Measurements from ENCODE around the gene SF3A2. TPM values are rescaled to one million over a fixed set of nuclear protein-coding genes. Genes with fewer than 3 reads are reported as not detected.

The SF3A2 gene
- total and polyA plus RNA-seq, 12 donors: 3.9 to 110 (median 28.2) TPM

GRCh38 chr19:2192862-2193261, 43.8 kb upstream of the SF3A2 start:
- 93 to 96% (median 95%) methylated on average over 9 to 17 of the region's 17 CpGs for WGBS, 4 donors
- no peak overlapping the region for H3K4me3 ChIP-seq
- H3K36me3 ChIP-seq (replicated peaks in 1 of 2): peaks cover 0 to 70% of the 10 kb centered on the region in 2 donors
- H3K4me1 ChIP-seq (replicated peaks in 1 of 2): no peaks in the 10 kb centered on the region
- no peaks in the 10 kb centered on the region for H3K9me3 ChIP-seq (replicated peaks in 1 of 3)
- TF ChIP-seq POLR2A (IDR thresholded peaks at IDR 0.05): no peak
- TF ChIP-seq, protein P1, sequence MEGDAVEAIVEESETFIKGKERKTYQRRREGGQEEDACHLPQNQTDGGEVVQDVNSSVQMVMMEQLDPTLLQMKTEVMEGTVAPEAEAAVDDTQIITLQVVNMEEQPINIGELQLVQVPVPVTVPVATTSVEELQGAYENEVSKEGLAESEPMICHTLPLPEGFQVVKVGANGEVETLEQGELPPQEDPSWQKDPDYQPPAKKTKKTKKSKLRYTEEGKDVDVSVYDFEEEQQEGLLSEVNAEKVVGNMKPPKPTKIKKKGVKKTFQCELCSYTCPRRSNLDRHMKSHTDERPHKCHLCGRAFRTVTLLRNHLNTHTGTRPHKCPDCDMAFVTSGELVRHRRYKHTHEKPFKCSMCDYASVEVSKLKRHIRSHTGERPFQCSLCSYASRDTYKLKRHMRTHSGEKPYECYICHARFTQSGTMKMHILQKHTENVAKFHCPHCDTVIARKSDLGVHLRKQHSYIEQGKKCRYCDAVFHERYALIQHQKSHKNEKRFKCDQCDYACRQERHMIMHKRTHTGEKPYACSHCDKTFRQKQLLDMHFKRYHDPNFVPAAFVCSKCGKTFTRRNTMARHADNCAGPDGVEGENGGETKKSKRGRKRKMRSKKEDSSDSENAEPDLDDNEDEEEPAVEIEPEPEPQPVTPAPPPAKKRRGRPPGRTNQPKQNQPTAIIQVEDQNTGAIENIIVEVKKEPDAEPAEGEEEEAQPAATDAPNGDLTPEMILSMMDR (IDR thresholded peaks at IDR 0.05): no peak
- intact Hi-C loops (cut with DNase I): no loop called here
- no peak for DNase-seq
- no peak overlapping the region for H3K27ac ChIP-seq
- H3K27me3 ChIP-seq: no peaks in the 10 kb centered on the region

DNA sequence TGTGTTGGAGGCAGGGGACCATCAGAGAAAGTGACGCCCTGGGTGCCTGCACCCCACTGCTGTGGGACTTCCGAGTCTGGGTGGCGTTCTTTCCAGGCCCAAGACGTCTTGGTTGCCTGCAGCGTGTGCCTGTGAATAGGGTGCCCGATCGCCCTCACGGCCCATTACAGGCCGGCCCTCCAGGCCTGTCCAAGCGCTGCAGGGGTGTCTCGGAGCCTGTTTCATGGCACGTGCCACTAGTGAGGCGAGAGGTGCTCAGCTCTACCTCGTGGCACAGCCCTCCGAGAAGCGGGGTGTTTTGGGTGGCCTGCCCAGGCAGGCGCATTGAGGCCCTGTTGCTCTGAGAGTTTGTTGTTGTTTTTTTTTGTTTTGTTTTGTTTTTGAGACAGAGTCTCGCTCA, 42.8 kb upstream of the SF3A2 start:
- WGBS, 4 donors: 91 to 99% (median 95%) methylated on average over 7 to 18 of the region's 18 CpGs
- H3K36me3 ChIP-seq (replicated peaks in 1 of 2): peaks cover 0 to 70% of the 10 kb centered on the region in 2 donors
- no peak for DNase-seq
- no peaks in the 10 kb centered on the region for H3K9me3 ChIP-seq (replicated peaks in 1 of 3)
- no peak overlapping the region for H3K27ac ChIP-seq
- TF ChIP-seq, protein P1 (IDR thresholded peaks at IDR 0.05): no peak
- no peak for TF ChIP-seq POLR2A (IDR thresholded peaks at IDR 0.05)
- H3K4me1 ChIP-seq (replicated peaks in 1 of 2): no peaks in the 10 kb centered on the region
- intact Hi-C loops (cut with DNase I): no loop called here
- H3K4me3 ChIP-seq: no peak overlapping the region
- no peaks in the 10 kb centered on the region for H3K27me3 ChIP-seq

- no peaks in the 10 kb centered on the region for H3K4me1 ChIP-seq (replicated peaks in 1 of 2)
- DNase-seq: no peak
- intact Hi-C loops (cut with DNase I): no loop called here
- no peak overlapping the region for H3K4me3 ChIP-seq
- H3K36me3 ChIP-seq (replicated peaks in 1 of 2): peaks cover 0 to 64% of the 10 kb centered on the region in 2 donors
- H3K27ac ChIP-seq: no peak overlapping the region
- TF ChIP-seq POLR2A (IDR thresholded peaks at IDR 0.05): no peak
- TF ChIP-seq, protein P1 (IDR thresholded peaks at IDR 0.05): no peak
- H3K9me3 ChIP-seq (replicated peaks in 1 of 3): no peaks in the 10 kb centered on the region
- H3K27me3 ChIP-seq: no peaks in the 10 kb centered on the region
- 88 to 96% (median 93%) methylated on average over 14 to 25 of the region's 25 CpGs for WGBS, 4 donors
These were observed 42.0 kb upstream of the SF3A2 start for GRCh38 chr19:2194513-2195078.

DNA sequence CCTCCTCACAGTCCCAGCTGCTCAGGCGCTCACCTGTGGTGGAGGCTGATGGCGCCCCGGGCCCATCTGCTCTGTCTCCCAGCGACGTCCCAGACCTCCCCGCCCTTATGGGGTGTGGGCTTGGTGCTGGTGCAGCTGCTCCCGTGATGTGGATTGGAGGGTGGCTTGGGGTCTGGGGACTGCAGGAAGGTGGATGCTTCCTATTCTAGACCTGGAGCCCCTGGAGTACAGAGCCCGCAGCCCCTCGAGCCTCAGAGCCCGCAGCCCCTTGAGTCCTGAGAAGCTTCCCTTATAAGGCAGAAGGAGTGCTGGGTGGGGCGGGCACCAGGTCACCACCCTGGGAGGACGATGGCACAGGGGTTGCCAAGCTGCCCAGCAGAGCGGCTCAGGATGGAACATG, 41.3 kb upstream of the SF3A2 start:
- TF ChIP-seq, protein P1 (IDR thresholded peaks at IDR 0.05): no peak
- no peak for TF ChIP-seq POLR2A (IDR thresholded peaks at IDR 0.05)
- Histone ChIP-seq H3K4me1 (replicated peaks in 1 of 2) (no peaks in the 10 kb centered on the region), H3K27me3 (no peaks in the 10 kb centered on the region), H3K9me3 (replicated peaks in 1 of 3) (no peaks in the 10 kb centered on the region), H3K27ac (no peak overlapping the region), H3K36me3 (replicated peaks in 1 of 2) (peaks cover 0 to 57% of the 10 kb centered on the region in 2 donors), H3K4me3 (no peak overlapping the region)
- intact Hi-C loops (cut with DNase I): no loop called here
- WGBS, 4 donors: 93 to 100% (median 94%) methylated on average over 3 to 13 of the region's 13 CpGs
- no peak for DNase-seq
